ENCODE data around the gene THY1.

Gene THY1

GRCh38 chr11:119433358-119433725, 10.4 kb upstream of the THY1 start:
- no peak for TF ChIP-seq ZNF274 (IDR thresholded peaks at IDR 0.05; ENCODE audit: low read depth, low read length)

GRCh38 chr11:119432484-119433357, 9.7 kb upstream of the THY1 start:
- no peak for TF ChIP-seq ZNF274 (IDR thresholded peaks at IDR 0.05; ENCODE audit: low read depth, low read length)
- no peak overlapping the region for H3K4me3 ChIP-seq (ENCODE audit: low read length)

More at GRCh38 chr11:119433358-119433725, 10.4 kb upstream of the THY1 start:
- H3K4me3 ChIP-seq (ENCODE audit: low read length) = no peak overlapping the region

GRCh38 chr11:119431523-119431922, 8.6 kb upstream of the THY1 start:
- H3K4me3 ChIP-seq (ENCODE audit: low read length) = no peak overlapping the region
- TF ChIP-seq ZNF274 (IDR thresholded peaks at IDR 0.05; ENCODE audit: low read depth, low read length) = no peak

GRCh38 chr11:119427279-119427678, 4.3 kb upstream of the THY1 start:
- no peak overlapping the region for H3K4me3 ChIP-seq (ENCODE audit: low read length)
- TF ChIP-seq ZNF274 (IDR thresholded peaks at IDR 0.05; ENCODE audit: low read depth, low read length) = no peak

DNA sequence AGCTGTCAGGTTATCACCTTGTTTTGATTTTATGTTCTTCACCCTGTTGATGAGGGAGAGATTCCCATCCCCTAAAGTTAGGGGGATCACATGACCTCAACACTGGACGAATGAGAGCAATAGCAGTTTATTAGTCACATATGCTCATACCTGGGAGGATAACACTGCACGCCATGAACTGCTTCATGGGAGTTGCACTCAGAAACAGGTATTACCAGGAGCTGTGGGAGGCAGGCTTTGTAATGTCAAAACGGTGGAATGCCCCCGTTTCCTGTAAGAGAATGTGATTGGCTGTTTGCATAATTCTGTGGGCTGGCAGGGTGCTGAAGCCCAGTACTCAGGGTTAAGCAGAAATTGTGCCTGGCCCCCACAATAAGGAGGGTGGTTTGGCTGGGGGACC, 3.2 kb upstream of the THY1 start:
- TF ChIP-seq ZNF274 (IDR thresholded peaks at IDR 0.05; ENCODE audit: low read depth, low read length) = no peak
- no peak overlapping the region for H3K4me3 ChIP-seq (ENCODE audit: low read length)

DNA sequence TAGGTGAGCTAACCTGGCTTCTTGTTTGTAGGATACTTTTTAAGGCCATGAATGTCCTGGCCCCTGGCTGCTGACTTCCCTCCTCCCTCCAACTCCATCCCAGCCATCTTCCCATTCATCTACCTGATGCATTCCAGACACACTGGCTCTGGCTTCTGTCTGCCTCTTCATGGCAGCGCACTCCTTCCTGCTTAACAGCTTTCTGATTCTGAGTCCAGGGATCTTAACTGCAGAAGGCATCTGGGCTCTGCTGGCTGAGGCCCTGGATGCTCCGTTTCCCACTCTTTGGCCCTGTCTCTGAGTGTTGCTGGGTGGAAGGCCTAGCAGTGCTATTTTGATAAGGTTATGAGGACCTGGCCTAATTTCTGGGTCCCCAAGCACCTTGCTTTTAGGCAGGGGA, 1.8 kb upstream of the THY1 start:
- H3K4me3 ChIP-seq (ENCODE audit: low read length) = no peak overlapping the region
- no peak for TF ChIP-seq ZNF274 (IDR thresholded peaks at IDR 0.05; ENCODE audit: low read depth, low read length)

- TF ChIP-seq ZNF274 (IDR thresholded peaks at IDR 0.05; ENCODE audit: low read depth, low read length) = no peak
- H3K4me3 ChIP-seq (ENCODE audit: low read length) = no peak overlapping the region
These were observed 1.3 kb upstream of the THY1 start for GRCh38 chr11:119424276-119424675.

DNA sequence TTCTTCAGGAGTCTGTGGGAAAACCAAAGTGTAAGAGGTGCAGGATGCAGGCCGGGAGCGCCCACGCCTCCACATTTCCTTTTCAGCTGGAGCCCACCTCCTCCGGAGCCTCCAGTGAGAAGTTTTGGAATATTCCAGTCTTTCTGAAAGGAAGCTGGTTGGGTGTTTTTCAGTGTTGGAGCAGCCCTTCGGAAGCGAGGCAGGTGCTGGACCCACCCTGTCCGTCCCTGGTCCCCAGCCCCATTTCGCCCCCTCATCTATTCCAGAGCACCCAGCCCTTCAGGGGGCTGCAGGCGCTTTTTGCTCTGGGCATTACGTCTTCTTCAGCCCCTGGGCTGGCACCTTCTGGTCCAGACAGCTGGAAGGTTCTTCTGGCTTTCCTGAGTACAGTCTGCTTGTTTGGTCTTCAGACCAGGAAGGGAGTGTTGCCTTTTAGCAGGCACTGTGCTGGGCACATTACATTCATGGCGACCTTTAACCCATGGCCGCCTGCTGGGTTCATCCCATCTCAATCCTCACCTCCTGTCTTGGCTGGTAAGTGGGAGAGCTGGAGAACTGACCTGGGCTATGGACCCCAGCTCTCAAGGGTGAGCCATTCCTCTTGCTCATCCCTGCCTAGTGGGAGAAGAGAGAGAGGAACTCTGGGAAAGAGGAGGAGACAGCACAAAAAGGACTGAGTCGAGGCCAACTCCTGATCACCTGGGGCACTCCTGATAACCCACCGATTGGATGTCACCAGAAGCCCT, 710 bp upstream of the THY1 start:
- no peak overlapping the region for H3K4me3 ChIP-seq (ENCODE audit: low read length)
- no peak for TF ChIP-seq ZNF274 (IDR thresholded peaks at IDR 0.05; ENCODE audit: low read depth, low read length)

DNA sequence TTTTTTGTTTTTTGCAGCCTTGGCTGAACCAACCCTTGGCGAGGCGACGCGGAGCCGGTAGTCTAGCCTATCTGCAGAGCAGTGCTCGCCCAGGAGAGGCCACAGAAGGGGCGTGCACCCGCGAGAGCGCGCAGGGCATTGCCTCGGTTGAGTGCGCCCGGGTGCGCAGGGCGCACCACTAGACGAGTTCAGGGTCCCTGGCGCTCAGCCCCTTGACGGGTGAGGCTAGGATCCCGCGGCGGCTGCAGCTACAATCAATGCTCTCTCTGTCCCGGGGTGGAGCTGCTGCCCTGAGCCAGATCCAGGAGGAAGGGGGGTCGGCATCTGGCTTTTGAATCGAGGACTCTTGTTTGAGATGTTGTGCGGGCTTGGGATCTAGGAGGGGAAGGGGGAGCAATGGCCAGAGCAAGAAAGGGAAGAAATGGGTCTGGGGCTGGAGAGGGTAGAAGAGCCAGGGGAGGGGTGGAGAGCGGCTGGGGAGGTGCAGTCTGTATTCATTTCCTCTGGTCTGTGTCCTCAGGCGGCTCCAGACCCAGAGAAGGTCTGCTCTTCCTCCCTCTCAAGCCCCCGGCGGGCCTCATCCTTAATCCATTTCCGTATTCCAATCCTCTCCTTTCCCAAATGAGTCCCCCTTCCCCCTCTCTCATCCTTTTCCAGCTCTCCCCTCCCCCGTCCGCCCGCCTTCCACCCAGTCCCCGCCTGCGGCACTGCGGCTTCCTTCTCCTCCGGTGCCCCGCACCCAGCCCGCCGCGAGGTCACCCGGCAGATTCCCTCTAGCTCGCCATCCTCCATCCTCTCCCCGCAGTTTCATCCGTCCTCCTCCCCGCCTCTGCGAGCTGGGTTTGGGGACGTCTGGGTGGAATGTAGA, 797 bp downstream of the THY1 start:
- H3K4me3 ChIP-seq (ENCODE audit: low read length) = no peak overlapping the region

DNA sequence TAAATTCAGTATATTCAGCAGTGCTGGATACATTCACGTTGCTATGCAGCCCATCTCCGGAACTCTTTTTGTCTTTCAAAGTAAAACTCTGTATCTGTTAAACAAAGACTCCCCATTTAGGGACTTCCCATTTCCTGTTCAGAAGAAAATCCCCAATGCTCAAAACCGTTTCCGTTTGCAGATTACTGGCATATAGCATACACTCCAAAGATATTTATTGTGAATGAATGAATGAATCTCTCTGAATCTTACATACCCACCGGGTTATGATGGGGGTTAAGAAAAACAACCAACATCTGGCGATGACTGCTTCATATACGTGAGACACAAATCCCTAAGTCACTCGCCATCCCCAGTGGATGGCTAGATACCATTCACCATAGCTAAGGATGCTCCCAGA, 1.6 kb downstream of the THY1 start:
- H3K4me3 ChIP-seq (ENCODE audit: low read length) = no peak overlapping the region
- no peak for TF ChIP-seq ZNF274 (IDR thresholded peaks at IDR 0.05; ENCODE audit: low read depth, low read length)

More for the DNA sequence above, 797 bp downstream of the THY1 start:
- no peak for TF ChIP-seq ZNF274 (IDR thresholded peaks at IDR 0.05; ENCODE audit: low read depth, low read length)

- no peak for TF ChIP-seq ZNF274 (IDR thresholded peaks at IDR 0.05; ENCODE audit: low read depth, low read length)
- H3K4me3 ChIP-seq (ENCODE audit: low read length) = no peak overlapping the region
These were observed 2.3 kb downstream of the THY1 start for GRCh38 chr11:119420631-119421030.

DNA sequence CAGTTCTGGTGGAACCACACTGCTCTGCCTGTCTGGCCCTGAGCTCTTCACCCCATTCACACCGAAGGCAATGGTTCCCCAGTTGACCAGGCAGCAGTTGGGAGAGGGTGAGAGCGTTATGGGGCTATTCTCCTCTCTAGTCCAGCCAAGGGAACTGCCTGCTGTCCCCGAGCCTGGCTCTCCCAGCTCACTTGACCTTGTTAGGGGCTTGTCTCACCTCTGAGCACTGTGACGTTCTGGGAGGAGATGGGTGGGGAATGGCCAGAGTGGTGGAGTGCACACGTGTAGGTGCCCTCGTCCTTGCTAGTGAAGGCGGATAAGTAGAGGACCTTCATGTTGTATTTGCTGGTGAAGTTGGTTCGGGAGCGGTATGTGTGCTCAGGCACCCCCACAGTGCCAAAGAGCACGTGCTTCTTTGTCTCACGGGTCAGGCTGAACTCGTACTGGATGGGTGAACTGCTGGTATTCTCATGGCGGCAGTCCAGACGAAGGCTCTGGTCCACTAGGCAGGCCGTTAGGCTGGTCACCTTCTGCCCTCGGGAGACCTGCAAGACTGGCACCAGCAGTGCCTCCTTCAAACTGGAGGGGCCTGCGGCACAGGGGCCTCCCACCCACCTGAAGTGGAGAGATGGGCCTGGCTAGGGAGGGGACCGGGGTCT, 3.0 kb downstream of the THY1 start:
- TF ChIP-seq ZNF274 (IDR thresholded peaks at IDR 0.05; ENCODE audit: low read depth, low read length) = no peak
- no peak overlapping the region for H3K4me3 ChIP-seq (ENCODE audit: low read length)

DNA sequence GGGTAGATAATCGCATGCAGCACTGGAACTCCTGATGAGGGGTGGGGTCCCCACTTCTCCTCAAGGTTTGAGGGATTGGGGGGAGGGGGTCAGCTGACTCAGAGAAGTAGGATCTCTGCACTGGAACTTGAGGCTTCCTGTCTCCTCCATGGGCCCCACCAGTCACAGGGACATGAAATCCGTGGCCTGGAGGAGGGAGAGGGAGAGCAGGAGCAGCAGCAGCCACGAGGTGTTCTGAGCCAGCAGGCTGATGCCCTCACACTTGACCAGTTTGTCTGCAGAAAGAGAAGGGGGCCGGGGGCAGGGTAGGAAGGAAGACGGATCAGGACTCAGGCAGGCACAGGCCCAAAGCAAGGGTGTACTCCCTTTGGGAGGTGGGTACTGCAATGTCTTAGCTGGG, 3.7 kb downstream of the THY1 start:
- no peak overlapping the region for H3K4me3 ChIP-seq (ENCODE audit: low read length)
- TF ChIP-seq ZNF274 (IDR thresholded peaks at IDR 0.05; ENCODE audit: low read depth, low read length) = no peak

GRCh38 chr11:119418759-119419158, 4.2 kb downstream of the THY1 start:
- no peak for TF ChIP-seq ZNF274 (IDR thresholded peaks at IDR 0.05; ENCODE audit: low read depth, low read length)
- no peak overlapping the region for H3K4me3 ChIP-seq (ENCODE audit: low read length)

Data from GM08714 (cell line).